Measurements from ENCODE around the gene KRTAP12-2.
"Not testable (repeated sequence)": the region's sequence is repeated elsewhere in the genome, so short reads cannot be mapped to it uniquely, and the experiment has no call there.

The KRTAP12-2 gene

DNA sequence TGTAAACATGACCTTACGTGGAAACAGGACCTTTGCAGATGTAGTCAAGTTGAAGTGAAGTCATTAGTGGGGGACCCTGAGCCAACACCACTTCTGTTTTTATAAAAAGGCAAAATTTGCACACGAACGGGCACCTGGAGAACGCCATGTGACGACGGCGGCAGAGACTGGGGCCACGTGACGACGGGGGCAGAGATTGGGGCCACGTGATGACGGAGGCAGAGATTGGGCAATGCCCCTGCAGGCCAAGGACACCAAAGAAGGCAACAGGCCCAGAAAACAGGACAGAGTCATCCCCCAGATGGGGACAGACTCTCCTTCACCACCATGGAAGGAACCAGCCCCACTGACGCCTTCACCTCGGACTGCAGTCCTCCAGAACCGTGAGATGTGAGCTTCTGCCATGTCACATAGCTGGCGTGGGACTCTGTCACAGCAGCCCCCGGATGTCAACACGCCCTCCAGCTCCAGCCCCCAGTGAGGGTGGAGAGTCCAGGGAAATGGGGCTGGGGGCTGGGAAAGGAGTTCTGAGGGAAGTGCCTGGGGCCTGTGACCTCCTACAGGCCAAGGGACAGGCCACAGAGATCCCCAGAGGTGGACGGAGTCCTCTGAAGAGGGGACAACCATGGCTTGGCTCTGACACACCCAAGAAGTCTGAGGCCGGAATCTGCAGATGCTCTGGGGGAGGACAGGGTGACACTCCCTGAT lies 16.3 kb downstream of the KRTAP12-2 start:
- DNase-seq (ENCODE audit: low read depth) = no peak

DNA sequence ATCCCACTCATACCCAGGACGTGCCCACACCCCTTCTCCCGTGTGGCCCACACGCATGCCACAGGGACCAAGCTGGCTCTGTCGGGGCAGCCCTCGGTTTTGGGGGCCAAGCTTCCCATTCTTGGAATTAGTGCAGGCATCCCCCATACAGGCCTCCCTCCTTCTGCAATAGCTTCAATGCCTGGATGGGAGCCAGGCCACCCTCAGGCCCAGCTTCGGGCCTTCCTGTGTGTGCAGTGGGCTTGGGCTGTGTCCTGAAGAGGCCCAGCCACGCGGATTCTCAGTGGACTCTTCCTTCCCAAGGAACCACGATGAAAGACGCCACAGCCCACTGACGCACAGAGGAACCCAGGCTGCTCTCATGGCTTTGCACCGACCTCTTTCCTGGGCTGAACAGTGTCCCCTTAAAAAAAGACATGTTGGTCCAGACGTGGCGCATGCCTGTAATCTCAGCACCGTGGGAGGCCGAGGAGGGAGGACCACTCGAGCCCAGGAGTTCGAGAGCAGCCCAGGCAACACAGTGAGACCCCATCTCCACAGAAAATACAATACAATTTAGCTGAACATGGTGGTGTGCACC lies 17.1 kb downstream of the KRTAP12-2 start:
- no peak for DNase-seq (ENCODE audit: low read depth)

DNA sequence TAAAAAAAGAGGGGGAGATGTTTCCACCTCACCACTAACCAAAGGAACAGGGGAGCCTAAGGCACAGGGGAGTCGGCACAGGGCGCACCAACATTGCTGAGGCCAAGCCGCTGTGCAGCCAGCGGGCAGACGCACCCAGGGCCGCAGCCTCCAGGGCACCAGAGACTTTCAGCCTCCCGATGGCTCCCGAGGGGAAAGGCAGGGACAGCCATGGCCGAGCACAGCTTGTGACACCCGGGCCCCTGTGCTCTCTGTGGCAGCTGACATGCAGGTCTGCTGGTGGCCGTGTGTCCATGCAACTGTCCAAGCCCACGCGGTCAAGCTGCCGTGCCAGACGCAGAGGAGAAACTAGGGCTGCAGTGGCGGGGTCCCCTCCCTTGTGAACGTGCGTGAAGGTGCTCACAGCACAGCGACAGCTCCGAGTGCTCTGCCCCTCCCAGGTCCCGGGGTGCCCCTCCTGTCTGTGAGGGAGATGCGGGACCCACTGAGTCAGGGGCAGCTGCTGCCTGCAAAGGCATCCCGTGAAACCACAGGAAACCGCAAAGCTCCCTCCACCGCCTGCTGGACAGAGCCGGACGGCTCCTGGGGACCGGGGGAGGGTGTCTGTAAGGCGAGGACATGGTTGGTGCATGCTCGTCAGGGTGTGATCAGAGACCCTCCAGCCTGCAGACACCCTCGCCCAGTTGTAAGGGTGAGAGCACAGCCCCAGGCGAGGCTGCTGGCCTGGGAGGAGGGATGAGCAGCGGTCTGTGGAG lies 18.0 kb downstream of the KRTAP12-2 start:
- DNase-seq (ENCODE audit: low read depth) = no peak

DNA sequence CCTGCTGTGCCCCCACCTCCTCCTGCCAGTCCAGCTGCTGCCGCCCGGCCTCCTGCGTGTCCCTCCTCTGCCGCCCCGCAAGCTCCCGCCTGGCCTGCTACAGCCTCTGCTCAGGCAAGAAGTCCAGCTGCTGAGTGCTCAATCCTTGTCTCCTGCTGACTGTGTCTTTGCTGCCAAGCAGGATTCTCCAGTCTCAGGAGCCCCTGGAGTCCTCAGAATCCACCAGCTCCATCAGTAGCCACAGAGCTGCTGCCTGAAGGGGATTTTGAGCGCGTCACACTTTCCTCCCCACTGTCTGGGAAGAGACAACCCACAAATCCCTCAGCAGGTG lies 19.5 kb downstream of the KRTAP12-2 start:
- no peak for DNase-seq (ENCODE audit: low read depth)

DNA sequence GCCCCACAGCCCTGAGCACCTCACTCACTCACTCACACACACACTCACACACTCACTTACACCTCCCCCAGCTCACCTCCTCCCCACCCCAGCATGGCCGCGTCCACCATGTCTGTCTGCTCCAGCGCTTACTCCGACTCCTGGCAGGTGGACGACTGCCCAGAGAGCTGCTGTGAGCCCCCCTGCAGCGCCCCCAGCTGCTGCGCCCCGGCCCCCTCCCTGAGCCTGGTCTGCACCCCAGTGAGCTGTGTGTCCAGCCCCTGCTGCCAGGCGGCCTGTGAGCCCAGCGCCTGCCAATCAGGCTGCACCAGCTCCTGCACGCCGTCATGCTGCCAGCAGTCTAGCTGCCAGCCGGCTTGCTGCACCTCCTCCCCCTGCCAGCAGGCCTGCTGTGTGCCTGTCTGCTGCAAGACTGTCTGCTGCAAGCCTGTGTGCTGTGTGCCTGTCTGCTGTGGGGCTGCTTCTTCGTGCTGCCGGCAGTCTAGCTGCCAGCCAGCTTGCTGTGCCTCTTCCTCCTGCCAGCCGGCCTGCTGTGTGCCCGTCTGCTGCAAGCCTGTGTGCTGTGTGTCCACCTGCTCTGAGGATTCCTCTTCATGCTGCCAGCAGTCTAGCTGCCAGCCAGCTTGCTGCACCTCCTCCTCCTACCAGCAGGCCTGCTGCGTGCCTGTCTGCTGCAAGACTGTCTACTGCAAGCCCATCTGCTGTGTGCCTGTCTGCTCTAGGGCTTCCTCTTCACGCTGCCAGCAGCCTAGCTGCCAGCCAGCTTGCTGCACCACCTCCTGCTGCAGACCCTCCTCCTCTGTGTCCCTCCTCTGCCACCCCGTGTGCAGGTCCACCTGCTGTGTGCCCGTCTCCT lies 20.1 kb downstream of the KRTAP12-2 start, which contains the start of gene KRTAP10-11:
Gene KRTAP10-11, plus strand, starts transcription at position 49 of the 856 bp plus-strand sequence. Its CDS starts 45 bp downstream, at position 94.
- not testable (repeated sequence) for DNase-seq (ENCODE audit: low read depth)

DNA sequence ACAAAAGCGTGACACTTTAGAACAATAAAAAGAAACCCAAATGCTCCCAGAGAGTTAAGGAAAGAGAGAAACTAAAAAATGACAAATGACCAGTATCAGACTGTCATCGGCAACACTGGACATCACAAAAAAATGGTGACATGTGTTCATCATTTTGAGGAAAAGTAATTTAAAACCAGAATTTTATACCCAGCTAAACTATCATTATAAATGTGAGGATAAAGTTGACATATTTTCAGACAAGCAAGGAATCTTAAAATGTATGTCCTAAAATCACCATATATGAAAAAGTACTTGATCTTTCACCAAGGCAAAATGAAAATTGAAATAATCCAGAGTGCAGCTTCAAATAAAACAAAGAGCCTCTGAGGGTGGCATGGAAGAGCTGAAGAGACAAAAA lies 21.8 kb downstream of the KRTAP12-2 start:
- no peak for DNase-seq (ENCODE audit: low read depth)

DNA sequence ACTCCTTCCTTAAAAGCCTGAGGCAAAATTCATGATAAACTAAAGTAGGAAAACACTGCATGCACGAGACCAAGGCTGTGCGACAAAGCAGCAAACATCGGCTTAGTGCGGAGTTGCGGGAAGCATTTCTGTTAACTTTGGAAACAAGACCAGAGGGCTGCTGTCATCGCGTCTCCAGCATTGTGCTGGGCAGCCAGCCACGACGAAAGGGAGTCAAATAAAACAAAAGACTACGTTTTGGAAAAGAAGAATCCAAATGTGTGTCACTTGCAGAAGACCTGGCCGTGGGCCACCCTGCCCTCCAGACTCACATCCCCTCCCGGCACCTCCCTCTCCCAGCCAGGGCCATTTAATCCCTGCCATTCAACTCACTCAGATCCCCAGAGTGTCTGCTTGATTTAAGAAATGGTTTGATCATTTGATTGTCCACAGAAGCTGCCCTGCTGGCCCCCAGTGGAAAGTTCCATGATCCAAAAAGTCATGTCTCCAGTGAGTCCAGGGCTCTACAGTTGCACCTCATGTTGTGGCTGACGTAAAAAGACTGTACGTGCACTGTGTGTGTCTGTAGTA lies 22.9 kb downstream of the KRTAP12-2 start:
- DNase-seq (ENCODE audit: low read depth) = no peak

DNA sequence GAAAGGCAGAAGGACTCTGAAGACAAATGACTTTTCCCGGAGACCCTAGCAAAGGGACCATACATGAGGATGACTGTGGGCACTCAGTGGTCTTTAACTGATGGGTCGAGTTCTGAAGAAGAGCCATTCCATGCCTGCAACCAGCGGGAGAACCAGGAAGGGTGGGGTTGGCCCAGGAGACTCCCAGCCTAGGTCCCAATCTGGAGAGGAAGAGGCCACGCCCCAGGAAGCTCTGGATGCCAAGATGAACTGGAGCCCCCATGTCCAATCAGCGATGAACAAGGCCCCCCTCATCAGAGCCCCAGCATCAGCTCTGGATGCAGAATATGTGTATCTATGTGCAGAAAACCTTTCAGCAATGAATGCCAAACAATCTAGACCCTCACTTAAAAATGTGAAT lies 26.0 kb downstream of the KRTAP12-2 start:
- no peak for DNase-seq (ENCODE audit: low read depth)

DNA sequence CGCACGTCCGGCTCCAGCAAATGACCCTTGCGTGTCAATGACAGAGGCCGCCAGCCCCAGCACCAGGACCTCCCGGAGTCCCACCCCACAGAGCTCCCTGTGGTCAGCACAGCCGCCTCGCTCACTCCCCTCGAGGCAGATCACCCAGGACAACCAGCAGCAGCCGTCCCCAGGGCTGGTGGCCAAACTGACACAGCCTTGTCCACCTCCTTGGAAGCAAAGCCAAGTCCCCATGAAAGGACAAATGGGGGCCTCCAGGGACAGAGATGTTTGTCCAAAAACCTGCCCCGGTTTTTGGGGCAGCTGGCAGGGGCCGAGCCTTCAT lies 27.4 kb downstream of the KRTAP12-2 start:
- no peak for DNase-seq (ENCODE audit: low read depth)

DNA sequence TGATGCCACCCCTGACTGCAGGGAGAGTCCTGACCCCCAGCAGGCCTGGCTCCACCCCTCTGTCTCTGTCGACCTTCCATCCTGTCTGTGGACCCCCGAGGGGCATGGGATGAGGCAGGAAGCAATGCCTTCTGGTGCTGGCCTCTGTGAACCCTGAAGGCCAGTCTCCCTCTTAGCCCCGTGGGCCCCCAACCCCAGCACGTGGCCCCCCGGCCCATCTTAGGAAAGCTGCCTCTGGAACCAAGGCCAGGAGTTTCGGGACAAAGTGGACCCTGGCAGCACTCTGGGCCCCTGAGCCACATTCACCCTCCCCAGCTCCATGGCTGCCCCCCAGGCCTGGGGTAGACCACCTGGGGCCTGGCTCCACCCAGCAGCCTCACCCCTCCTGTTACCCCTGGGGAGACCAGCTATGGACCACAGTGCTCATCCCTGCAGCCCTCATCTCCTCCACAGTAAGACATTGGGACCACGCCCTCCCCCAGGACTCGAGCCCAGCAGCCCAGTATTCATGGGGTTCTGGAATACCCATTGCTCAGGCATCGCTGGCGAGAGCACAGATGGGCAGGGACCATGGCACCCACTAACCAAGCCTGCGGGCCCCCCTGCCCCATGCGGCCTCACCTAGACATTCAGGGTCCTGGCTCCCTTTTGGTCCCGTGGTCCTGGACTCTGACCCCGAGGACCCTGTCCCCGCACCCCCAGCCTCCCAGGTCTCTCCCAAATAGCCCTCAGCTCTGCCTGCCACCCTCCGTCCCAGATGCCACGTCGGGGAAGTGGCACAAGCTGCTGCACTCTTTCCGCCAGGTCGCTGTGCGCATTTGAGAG lies 28.0 kb downstream of the KRTAP12-2 start:
- DNase-seq (ENCODE audit: low read depth) = not testable (repeated sequence)

DNA sequence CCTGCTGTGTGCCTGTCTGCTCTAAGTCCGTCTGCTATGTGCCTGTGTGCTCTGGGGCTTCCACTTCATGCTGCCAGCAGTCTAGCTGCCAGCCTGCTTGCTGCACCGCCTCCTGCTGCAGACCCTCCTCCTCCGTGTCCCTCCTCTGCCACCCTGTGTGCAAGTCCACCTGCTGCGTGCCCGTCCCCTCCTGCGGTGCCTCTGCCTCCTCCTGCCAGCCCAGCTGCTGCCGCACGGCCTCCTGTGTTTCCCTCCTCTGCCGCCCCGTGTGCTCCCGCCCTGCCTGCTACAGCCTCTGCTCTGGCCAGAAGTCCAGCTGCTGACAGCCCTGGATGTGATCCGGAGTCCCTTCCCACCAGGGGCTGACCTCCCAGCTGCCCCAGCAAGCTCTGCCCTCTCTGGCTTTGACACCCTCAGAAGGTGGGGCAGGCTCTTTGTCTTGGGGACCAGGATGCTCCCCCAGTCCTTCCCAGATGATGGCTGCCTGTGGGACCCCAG lies 28.8 kb downstream of the KRTAP12-2 start:
- not testable (repeated sequence) for DNase-seq (ENCODE audit: low read depth)

DNA sequence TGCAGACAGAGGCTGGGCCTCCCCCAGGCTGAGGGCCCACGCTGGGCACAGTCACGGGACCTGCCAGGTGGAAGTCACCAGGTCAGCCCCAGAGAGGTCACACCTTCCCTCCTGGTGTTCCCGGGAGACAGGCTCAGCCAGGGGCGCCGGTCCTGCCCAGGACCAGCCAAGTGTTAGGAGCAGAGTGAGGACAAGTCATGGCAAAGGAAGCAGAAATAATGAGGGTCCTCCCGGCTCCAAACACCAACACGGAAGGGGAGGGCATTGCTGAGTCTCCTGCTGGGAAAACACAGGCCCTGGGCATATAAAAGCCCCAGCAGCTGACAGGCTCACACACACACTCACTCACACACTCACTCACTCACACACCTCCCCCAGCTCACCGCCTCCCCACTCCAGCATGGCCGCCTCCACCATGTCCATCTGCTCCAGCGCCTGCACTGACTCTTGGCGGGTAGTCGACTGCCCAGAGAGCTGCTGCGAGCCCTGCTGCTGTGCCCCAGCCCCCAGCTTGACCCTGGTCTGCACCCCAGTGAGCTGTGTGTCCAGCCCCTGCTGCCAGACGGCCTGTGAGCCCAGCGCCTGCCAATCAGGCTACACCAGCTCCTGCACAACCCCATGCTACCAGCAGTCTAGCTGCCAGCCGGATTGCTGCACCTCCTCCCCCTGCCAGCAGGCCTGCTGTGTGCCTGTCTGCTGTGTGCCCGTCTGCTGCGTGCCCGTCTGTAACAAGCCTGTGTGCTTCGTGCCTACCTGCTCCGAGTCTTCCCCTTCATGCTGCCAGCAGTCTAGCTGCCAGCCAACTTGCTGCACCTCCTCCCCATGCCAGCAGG lies 29.5 kb downstream of the KRTAP12-2 start, which contains the start of gene KRTAP10-10:
Gene KRTAP10-10, plus strand, starts transcription at position 339 of the 833 bp plus-strand sequence. Its CDS starts 62 bp downstream, at position 401.
- DNase-seq (ENCODE audit: low read depth) = no peak

DNA sequence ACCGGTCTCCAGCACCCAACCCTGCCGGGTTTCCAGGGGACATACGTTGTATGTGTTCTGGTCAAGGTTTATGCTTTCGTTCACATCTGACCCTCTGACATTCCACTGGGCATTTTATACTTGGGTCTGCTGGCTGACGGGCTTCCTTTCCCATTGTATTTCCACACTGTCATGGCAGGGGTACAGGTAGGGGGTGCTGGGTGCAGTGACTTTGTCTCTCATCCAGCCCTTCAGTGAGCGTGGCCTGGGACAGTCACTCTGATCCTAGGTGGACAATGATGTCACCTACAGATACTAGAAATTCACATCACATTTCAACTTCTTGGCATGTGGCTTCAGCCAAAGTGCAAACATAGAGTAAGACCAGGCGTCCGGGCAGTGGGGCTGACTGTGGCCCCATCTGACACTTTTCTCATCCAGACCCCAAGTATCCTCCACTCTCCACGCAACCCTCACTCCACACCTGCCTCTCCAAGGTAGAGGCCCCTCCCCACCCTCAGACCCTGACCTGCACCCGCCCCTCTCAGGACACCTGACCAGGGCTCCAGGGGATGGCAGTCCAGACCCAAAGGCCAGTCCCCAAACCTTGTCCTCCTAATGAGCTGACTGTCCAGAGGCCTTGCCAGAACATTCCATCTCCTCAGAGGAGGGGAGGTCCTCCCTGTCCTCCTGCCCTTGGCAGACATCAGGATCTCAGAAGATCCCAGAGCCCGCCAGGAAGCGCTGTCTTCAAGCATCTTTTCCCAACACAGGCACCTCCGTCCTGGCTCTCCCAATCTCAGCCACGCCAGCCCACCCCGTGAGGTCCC lies 30.3 kb downstream of the KRTAP12-2 start:
- no peak for DNase-seq (ENCODE audit: low read depth)

DNA sequence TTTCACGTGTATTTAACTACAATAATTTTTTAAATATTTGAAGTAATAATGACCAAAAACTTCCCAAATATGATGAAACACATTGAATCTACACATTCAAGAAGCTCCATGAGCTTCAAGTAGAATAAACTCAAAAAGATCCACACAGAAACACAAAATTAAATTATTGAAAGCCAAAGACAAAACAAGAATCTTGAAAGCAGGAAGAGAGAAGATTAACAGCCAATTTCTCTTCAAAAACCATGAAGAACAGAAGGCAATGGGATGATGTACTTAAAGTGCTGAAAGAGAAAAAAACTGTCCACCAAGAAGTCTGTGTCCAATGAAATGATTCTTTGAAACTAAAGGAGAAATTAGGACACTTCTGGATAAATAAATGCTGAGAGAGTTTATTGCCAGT lies 34.7 kb downstream of the KRTAP12-2 start:
- no peak for DNase-seq (ENCODE audit: low read depth)

DNA sequence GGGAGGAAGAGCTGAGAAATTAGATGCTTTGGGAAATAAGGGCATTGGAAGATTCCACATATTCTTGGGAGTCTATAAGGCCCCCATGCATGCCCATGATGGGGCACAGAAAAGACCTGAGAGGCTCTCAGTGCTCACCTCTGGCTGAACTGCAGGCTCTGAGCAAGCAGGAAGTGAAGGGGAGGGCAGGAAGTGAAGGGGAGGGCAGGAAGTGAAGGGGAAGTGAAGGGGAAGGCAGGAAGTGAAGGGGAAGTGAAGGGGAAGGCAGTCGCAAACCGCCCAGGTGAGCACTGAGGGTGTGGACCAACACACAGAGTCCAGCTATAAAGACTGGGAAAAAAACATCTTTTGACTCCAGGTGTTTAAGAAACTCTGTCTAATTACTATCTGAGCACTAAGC lies 36.3 kb downstream of the KRTAP12-2 start:
- DNase-seq (ENCODE audit: low read depth) = no peak

DNA sequence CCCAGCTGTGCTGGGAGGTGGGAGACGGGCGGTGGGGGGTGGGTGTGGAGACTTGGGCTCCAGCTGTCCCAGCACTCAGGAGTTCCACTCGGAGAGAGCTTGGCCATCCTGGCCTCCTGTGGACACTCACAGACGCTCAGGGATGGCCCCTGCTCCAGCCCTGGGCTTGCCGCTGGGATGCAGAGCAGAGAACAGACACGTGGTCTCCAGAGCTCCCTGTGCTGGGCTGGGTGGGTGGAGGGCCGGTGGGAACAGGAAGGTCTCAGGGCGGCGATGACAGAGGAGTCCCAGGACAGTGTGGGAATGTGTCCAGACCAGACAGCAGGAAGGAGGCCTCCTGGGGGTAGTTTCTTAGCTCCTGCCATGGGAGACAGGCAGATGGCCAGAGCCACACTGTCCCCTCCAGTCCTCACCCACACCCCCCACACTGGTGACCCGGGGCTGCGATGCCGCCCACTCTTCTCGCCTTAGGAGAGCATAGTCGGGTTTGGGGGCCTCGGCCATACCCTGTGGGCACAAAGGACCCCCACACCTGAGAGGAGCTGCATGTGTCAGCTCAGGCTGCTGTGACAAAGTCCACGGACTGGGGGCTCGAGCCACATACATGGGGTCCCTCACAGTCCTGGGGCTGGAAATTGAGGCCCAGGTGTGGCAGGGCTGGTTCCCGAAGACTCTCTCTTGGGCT lies 37.9 kb downstream of the KRTAP12-2 start:
- DNase-seq (ENCODE audit: low read depth) = no peak

DNA sequence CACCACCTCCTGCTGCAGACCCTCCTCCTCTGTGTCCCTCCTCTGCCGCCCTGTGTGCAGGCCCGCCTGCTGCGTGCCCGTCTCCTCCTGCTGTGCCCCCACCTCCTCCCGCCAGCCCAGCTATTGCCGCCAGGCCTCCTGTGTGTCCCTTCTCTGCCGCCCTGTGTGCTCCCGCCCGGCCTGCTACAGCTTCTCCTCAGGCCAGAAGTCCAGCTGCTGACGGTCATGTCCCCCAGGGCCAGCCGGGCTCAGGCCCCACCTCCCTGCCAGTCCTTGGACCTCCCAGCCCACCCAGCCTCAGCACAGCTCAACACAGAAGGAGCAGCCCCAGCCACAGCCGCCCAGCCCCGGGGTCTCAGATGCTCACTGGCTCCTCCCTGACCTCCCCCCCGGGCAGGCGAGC lies 38.9 kb downstream of the KRTAP12-2 start:
- not testable (repeated sequence) for DNase-seq (ENCODE audit: low read depth)

DNA sequence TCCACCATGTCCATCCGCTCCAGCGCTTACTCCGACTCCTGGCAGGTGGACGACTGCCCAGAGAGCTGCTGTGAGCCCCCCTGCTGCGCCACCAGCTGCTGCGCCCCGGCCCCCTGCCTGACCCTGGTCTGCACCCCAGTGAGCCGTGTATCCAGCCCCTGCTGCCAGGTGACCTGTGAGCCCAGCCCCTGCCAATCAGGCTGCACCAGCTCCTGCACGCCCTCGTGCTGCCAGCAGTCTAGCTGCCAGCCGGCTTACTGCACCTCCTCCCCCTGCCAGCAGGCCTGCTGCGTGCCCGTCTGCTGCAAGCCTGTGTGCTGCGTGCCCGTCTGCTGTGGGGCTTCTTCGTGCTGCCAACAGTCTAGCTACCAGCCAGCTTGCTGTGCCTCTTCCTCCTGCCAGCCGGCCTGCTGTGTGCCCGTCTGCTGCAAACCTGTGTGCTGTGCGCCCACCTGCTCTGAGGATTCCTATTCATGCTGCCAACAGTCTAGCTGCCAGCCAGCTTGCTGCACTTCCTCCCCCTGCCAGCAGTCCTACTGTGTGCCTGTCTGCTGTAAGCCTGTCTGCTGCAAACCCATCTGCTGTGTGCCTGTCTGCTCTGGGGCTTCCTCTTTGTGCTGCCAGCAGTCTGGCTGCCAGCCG lies 39.4 kb downstream of the KRTAP12-2 start:
- not testable (repeated sequence) for DNase-seq (ENCODE audit: low read depth)

Measured in stimulated activated CD8-positive, alpha-beta memory T cell treated with anti-CD3 and anti-CD28 coated beads, Interleukin-4, amount 100 ng/mL, for 24 hours (primary cell).